Psoas muscle (tissue), 8 donors: ENCODE data around the gene SOD1. TPM values are rescaled to one million over a fixed set of nuclear protein-coding genes. Genes with fewer than 3 reads are reported as not detected.
A peak's percentile ranks its signal among the peaks of the same experiment; 100 is the strongest.

Experiments used
- ATAC-seq, 4 donors: fragments of 200-7000 bp; cut with Tn5 transposase; one replicate each; pipeline ENCODE4 v1.9.1; 2020; ENCODE audit warnings: moderate library complexity in 3 of 4, mild to moderate bottlenecking in 2 of 4
- DNase-seq, 2 donors: peaks; one replicate each; pipeline ENCODE4 v3.0.0-alpha.2; 2020
- H3K27ac ChIP-seq: fragments of 200-600 bp; one replicate; pipeline ENCODE4 v1.8.0; 2022
- H3K27me3 ChIP-seq, 3 donors: fragments of 200-600 bp in 1 of 3; one replicate each; pipeline versions ENCODE4 v1.6.1 to v1.8.0; 2013 to 2022; ENCODE audit warnings: low read length in 2 of 3, mild to moderate bottlenecking in 2 of 3, moderate library complexity in 1 of 3; ENCODE audit not compliant: insufficient read depth in 3 of 3
- H3K36me3 ChIP-seq, 2 donors: fragments of 200-600 bp in 1 of 2; one replicate each; pipeline versions ENCODE4 v1.6.1 to v1.8.0; 2013 to 2022; ENCODE audit warnings: low read depth in 1 of 2, mild to moderate bottlenecking in 1 of 2, moderate library complexity in 1 of 2; ENCODE audit not compliant: insufficient read depth in 1 of 2
- H3K4me1 ChIP-seq: fragments of 200-600 bp; one replicate; pipeline ENCODE4 v1.8.0; 2022
- H3K4me3 ChIP-seq: fragments of 200-600 bp; one replicate; pipeline ENCODE4 v1.8.0; 2022; ENCODE audit warnings: mild to moderate bottlenecking
- H3K9me3 ChIP-seq: fragments of 200-600 bp; one replicate; pipeline ENCODE4 v1.8.0; 2022
- whole genome bisulfite sequencing, 3 donors: extraction: QIAGEN DNeasy Blood & Tissue Kit; methylation state at CpG; one replicate each; pipeline versions ENCODE4 v1.1.6 to v1.1.7; 2013; 5-methylcytosine and 5-hydroxymethylcytosine counted together
- intact Hi-C, 2 donors: fragments of 100-400 bp; cut with DNase I; formaldehyde crosslinking; loops; one replicate each; pipeline versions ENCODE4 v1.11.0 to v1.14.2; 2022
- polyA plus RNA-seq, 3 donors: library from polyadenylated mRNA; stranded (reverse); fragments of 200-250 nt; gene quantifications; one replicate each; pipeline ENCODE4 v1.2.3, GENCODE V29; 2013
- total RNA-seq, 4 donors: library from RNA; stranded (reverse); fragmentation: NEBNext Ultra II Directional in 2 of 4; extraction: Animal tissue kit (Norgen Biotek cat#: 25700) in 2 of 4; gene quantifications; one replicate each; pipeline versions ENCODE4 v1.2.1 to v1.2.4, GENCODE V29; 2021 to 2023
- TF ChIP-seq, protein P1 (sequence below): fragments of 200-600 bp; IDR thresholded peaks from one replicate; pipeline ENCODE4 v1.8.0; 2022; ENCODE audit warnings: antibody characterized with exemption
- donor health status: healthy with polysubstance abuse.
- donor health status: DM: no; HTN: no; CAD: no; lungs with moderate emphysema.
- donor health status: Bipolar disorder and iron deficiency.
- donor health status: healthy.
- donor health status: DM: yes; HTN: yes; CAD: no.
- donor health status: DM: no; HTN: no; CAD: no.
- donor health status: DM: no; HTN: no; CAD: no.
- donor health status: DM: yes; HTN: yes; CAD: no.

Gene SOD1
- total and polyA plus RNA-seq, 7 donors, result 226 to 890 (median 305) TPM

DNA sequence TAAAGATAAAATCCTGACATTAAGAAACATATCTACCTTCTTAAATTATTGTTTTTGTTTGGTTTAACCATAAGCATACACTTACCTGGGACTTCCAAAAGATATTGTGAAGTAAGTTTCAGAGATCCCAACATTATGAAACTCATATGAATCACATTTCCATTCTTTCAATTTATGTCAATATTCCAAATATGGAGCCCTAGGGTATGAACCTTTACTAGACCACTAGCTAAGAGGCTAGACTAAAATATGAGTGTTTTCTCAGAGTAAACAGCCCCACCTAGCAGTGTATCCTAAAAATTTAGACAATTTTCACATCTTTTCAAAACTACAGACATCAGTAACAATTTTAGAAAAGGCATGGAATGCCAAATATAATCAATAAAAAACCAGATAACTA is 48.0 kb downstream of the SOD1 start:
- TF ChIP-seq, protein P1, sequence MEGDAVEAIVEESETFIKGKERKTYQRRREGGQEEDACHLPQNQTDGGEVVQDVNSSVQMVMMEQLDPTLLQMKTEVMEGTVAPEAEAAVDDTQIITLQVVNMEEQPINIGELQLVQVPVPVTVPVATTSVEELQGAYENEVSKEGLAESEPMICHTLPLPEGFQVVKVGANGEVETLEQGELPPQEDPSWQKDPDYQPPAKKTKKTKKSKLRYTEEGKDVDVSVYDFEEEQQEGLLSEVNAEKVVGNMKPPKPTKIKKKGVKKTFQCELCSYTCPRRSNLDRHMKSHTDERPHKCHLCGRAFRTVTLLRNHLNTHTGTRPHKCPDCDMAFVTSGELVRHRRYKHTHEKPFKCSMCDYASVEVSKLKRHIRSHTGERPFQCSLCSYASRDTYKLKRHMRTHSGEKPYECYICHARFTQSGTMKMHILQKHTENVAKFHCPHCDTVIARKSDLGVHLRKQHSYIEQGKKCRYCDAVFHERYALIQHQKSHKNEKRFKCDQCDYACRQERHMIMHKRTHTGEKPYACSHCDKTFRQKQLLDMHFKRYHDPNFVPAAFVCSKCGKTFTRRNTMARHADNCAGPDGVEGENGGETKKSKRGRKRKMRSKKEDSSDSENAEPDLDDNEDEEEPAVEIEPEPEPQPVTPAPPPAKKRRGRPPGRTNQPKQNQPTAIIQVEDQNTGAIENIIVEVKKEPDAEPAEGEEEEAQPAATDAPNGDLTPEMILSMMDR, result no peak
- DNase-seq (no peak), ATAC-seq (no peak)
- Histone ChIP-seq H3K27ac (no peak overlapping the region), H3K36me3 (peaks cover 0 to 16% of the 10 kb centered on the region in 2 donors), H3K4me1 (peaks cover 41% of the 10 kb centered on the region), H3K9me3 (no peaks in the 10 kb centered on the region), H3K4me3 (no peak overlapping the region), H3K27me3 (no peaks in the 10 kb centered on the region)
- intact Hi-C loops, result no loop called here

DNA sequence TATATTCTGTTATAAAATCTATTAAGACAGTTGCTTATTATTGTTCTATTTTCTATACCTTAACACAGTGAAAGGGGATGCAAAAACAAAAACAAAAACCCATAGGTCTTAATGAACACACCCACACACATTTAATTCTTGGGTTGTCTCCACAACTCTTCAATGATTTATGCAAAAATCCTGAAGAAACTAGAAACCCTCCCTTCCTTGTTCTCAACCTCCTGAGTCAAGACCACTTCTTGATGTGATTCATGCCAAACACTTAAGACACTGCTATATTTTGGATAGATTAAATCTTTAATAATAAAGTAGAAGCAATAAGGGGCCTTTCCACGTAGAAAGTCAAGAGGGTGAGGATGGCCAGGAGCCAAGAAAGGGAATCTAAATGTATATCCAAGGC is 49.0 kb downstream of the SOD1 start:
- Histone ChIP-seq H3K36me3 (peaks cover 0 to 7% of the 10 kb centered on the region in 2 donors), H3K27ac (no peak overlapping the region), H3K4me1 (peaks cover 46% of the 10 kb centered on the region), H3K4me3 (no peak overlapping the region), H3K9me3 (no peaks in the 10 kb centered on the region), H3K27me3 (no peaks in the 10 kb centered on the region)
- TF ChIP-seq, protein P1, result no peak
- DNase-seq, result no peak
- 47 to 53% (median 53%) methylated on average over 1 of the region's 1 CpG for WGBS, 3 donors
- no peak for ATAC-seq
- intact Hi-C loops, result no loop called here

DNA sequence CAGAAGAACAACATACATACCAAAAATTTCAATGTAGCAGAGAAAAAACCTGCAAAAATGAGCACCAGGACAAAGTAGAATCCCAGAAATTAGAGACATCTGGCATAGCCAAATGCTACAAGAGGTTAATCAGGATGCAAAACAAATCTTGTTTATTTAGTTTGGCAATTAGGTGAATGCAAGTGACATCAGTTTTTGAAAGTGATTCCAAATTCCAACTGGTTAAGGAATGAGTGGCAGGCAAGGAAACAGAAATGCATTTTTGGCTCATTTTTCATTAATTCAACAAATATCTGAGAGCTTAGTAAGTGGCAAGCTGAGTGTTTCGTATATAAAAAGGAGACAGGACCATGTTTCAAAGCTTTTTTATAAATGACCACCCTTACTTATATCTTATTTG is 51.1 kb downstream of the SOD1 start:
- Histone ChIP-seq H3K36me3 (no peaks in the 10 kb centered on the region), H3K4me3 (no peak overlapping the region), H3K9me3 (no peaks in the 10 kb centered on the region), H3K27me3 (no peaks in the 10 kb centered on the region), H3K27ac (no peak overlapping the region), H3K4me1 (peaks cover 65% of the 10 kb centered on the region)
- DNase-seq (no peak), ATAC-seq (no peak)
- TF ChIP-seq, protein P1, result no peak
- intact Hi-C loops, result no loop called here
- WGBS, 3 donors, result 60 to 61% (median 61%) methylated on average over 1 of the region's 1 CpG

DNA sequence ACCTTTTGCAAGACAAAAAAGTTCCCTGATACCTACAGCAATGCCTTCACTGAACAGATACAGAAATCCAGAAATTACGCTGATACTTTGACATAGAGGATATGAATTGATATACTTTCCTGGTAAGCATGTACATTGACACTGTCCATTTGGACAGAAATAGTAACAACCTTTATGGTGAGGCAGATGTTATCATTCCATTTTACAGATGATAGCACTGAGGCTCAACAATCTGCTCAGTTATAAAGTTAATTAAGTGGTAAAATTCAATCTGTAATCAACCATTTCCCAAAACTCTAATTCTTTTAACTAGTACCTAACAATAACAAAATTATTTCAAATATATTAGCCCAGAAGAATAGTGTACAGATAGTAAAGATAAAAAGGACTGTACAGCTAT is 51.8 kb downstream of the SOD1 start:
- Histone ChIP-seq H3K4me1 (peaks cover 72% of the 10 kb centered on the region), H3K36me3 (no peaks in the 10 kb centered on the region), H3K9me3 (no peaks in the 10 kb centered on the region), H3K27me3 (no peaks in the 10 kb centered on the region), H3K4me3 (no peak overlapping the region), H3K27ac (no peak overlapping the region)
- intact Hi-C loops, result no loop called here
- 95 to 98% (median 95%) methylated on average over 1 of the region's 1 CpG for WGBS, 3 donors
- TF ChIP-seq, protein P1, result no peak
- DNase-seq (no peak), ATAC-seq (no peak)

DNA sequence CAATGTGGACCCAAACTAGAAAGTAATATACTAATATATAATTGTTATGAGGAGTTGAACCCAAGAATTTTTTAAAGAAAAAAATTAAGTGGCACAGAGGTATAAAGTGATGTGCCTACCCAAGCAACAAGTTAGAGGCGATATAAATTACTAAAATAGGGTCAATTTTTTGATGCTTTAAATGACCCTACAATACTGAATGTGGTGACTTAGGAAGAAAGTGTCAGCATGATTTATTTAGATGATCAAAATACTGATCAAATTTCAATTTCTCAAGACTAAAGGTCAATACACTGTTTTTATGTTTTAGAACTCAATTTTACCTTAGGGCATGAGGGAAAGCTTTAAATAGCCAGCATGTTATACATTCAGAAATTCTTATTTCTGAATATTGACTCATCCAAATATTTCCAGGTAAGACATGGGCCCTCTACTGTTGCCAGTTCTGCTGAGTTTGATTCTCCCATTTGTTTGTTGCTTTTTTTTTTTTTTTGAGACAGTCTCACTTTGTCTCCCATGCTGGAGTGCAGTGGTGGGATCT is 52.3 kb downstream of the SOD1 start:
- no peak overlapping the region for H3K4me3 ChIP-seq
- DNase-seq (no peak), ATAC-seq (peak in 1 of 4 donors; percentile 29)
- no peak overlapping the region for H3K27ac ChIP-seq
- intact Hi-C loops, result no loop called here
- H3K36me3 ChIP-seq, result no peaks in the 10 kb centered on the region
- WGBS, 3 donors, result 94 to 100% (median 98%) methylated on average over 1 of the region's 1 CpG
- TF ChIP-seq, protein P1, result no peak
- no peaks in the 10 kb centered on the region for H3K27me3 ChIP-seq
- H3K9me3 ChIP-seq, result no peaks in the 10 kb centered on the region
- peaks cover 77% of the 10 kb centered on the region for H3K4me1 ChIP-seq
